ENCODE data around the gene PLCB2. TPM values are rescaled to one million over a fixed set of nuclear protein-coding genes. Genes with fewer than 3 reads are reported as not detected.

Gene PLCB2
- total and polyA plus RNA-seq, 12 donors = 2.5 to 100 (median 24.3) TPM

DNA sequence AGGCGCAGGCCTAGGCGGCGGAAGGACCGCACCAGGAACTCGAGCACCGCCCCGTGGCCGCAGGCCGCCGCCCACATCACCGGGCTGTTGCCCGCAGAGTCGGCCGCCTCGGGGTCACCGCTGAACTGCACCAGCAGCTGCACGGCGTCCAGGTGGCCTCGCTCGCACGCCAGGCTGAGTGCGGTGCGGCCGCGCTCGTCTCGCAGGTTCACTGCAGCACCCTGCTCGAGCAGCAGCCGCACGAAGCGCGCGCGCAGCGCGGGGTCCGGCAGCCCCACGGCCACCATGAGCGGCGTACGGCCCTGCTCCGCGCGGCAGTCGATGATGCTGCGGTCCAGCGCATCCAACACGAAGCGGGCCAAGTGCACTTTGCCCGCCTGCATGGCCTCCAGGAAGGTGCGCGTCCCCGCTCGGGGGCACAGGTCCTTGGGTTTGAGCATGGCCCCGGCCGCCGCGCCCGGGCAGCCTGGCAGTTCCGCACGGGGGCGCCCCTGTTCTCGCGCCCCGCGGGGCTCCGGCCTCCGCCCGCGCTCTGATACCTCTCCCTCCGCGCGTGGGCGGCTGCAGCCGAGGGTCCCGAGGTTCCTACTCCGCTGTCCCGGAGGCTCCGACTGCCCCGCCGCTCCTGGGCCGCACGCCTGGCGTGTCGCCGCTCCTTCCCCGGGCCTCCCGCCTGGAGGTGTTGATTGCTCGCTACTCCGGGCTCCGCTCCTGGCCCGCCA is 25.4 kb downstream of the PLCB2 start:
- intact Hi-C loops (cut with DNase I) = loop anchor here (5.0 kb wide), 2 partner anchors 140 to 145 kb away; no protein-coding TSS in a partner anchor
- TF ChIP-seq, protein P1, sequence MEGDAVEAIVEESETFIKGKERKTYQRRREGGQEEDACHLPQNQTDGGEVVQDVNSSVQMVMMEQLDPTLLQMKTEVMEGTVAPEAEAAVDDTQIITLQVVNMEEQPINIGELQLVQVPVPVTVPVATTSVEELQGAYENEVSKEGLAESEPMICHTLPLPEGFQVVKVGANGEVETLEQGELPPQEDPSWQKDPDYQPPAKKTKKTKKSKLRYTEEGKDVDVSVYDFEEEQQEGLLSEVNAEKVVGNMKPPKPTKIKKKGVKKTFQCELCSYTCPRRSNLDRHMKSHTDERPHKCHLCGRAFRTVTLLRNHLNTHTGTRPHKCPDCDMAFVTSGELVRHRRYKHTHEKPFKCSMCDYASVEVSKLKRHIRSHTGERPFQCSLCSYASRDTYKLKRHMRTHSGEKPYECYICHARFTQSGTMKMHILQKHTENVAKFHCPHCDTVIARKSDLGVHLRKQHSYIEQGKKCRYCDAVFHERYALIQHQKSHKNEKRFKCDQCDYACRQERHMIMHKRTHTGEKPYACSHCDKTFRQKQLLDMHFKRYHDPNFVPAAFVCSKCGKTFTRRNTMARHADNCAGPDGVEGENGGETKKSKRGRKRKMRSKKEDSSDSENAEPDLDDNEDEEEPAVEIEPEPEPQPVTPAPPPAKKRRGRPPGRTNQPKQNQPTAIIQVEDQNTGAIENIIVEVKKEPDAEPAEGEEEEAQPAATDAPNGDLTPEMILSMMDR (IDR thresholded peaks at IDR 0.05) = peak in 1 of 6 experiments; percentile 18
- no peak for TF ChIP-seq POLR2A (IDR thresholded peaks at IDR 0.05)
- Histone ChIP-seq H3K4me1 (replicated peaks in 1 of 2) (peaks cover 14 to 15% of the 10 kb centered on the region in 2 donors), H3K27ac (no peak overlapping the region), H3K27me3 (peaks cover 47% of the 10 kb centered on the region), H3K4me3 (peak overlapping the region in 1 of 4 donors; percentile 50), H3K36me3 (replicated peaks in 1 of 2) (no peaks in the 10 kb centered on the region), H3K9me3 (replicated peaks in 1 of 3) (no peaks in the 10 kb centered on the region)
- 0 to 5% (median 1%) methylated on average over 6 to 92 of the region's 92 CpGs for WGBS, 4 donors
- DNase-seq = peak in 1 of 7 donors; percentile 43

DNA sequence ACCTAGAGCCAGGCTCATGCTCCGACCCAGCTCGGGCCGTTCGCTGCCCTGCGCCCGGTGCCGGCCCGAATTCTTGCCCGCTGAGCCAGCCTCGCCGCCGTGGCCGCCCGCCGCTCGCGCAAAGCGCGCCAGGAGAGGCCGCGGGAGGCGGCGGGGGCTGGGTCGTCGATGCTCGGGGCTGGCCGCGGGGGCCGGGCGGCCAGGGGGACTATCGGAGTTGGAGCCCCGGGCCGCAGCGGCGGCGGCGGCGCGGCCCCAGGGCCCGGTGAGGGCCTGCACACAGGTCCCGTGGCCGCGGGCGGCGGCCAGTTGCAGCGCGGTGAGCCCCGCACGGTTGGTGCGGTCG is 26.0 kb downstream of the PLCB2 start:
- H3K9me3 ChIP-seq (replicated peaks in 1 of 3) = no peaks in the 10 kb centered on the region
- H3K27me3 ChIP-seq = peaks cover 47% of the 10 kb centered on the region
- H3K4me1 ChIP-seq (replicated peaks in 1 of 2) = peaks cover 14 to 15% of the 10 kb centered on the region in 2 donors
- no peaks in the 10 kb centered on the region for H3K36me3 ChIP-seq (replicated peaks in 1 of 2)
- DNase-seq = no peak
- no peak overlapping the region for H3K27ac ChIP-seq
- TF ChIP-seq POLR2A (IDR thresholded peaks at IDR 0.05) = no peak
- TF ChIP-seq, protein P1 (IDR thresholded peaks at IDR 0.05) = no peak
- WGBS, 4 donors = 3 to 6% (median 5%) methylated on average over 6 to 51 of the region's 51 CpGs; no CpG with 5 or more reads in 1 of the 4 donors
- intact Hi-C loops (cut with DNase I) = loop anchor here (5.0 kb wide), 2 partner anchors 141 to 146 kb away; no protein-coding TSS in a partner anchor
- peak overlapping the region in 1 of 4 donors; percentile 50 for H3K4me3 ChIP-seq

DNA sequence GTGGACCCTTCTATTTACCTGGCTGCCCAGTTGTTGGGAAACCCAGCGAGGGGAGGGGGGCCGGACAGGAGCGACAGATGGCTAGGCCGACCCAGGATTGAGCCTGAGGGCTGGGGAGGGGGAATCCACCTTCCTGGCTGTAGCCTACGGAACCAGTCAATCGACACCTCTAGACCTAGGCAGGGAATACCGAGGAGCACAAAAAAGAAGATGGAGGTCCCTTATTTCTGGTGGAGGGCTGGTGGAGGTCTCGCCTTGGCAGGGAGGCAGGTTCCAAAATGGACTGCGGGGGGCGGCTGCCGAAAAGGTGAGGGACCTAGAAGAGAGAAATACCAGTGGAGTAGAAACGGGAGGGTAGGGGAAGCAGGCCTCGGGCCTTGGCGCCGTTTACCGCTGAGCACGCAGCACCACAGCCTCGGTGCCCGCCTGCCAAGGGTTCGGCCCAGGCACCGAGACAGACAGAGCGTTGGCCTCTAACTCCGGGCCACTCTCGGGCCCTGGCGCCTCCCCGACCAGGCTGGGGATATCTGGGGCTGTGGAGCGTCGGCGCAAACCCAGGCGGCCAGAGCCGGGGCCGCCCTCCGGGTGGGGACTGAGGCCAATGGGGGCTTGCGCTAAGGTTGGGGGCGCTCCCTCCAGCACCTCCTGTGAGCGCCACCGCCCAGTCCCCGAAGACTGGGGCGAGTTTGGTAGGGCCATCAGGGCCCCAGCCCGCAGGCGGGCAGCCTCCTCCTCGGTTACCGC is 26.5 kb downstream of the PLCB2 start:
- intact Hi-C loops (cut with DNase I) = loop anchor here (5.0 kb wide), 2 partner anchors 141 to 146 kb away; no protein-coding TSS in a partner anchor
- peaks cover 47% of the 10 kb centered on the region for H3K27me3 ChIP-seq
- H3K27ac ChIP-seq = no peak overlapping the region
- 59 to 79% (median 65%) methylated on average over 19 to 43 of the region's 43 CpGs for WGBS, 4 donors
- H3K4me1 ChIP-seq (replicated peaks in 1 of 2) = peaks cover 14 to 15% of the 10 kb centered on the region in 2 donors
- TF ChIP-seq POLR2A (IDR thresholded peaks at IDR 0.05) = no peak
- TF ChIP-seq, protein P1 (IDR thresholded peaks at IDR 0.05) = no peak
- no peak for DNase-seq
- H3K4me3 ChIP-seq = peak overlapping the region in 1 of 4 donors; percentile 50
- no peaks in the 10 kb centered on the region for H3K36me3 ChIP-seq (replicated peaks in 1 of 2)
- no peaks in the 10 kb centered on the region for H3K9me3 ChIP-seq (replicated peaks in 1 of 3)
